HT-29 (cell line): Measurements from ENCODE around the gene ZNF514. TPM values are rescaled to one million over a fixed set of nuclear protein-coding genes. Genes with fewer than 3 reads are reported as not detected.
A peak's percentile ranks its signal among the peaks of the same experiment; 100 is the strongest.

Source experiments
- DNase-seq: peaks from one replicate; pipeline ENCODE4 v3.0.0-alpha.2; 2015; ENCODE audit warnings: low spot score
- total RNA-seq: library from RNA; depleted of rRNA; stranded (reverse); fragments of >200 nt; shearing (Covaris generic); gene quantifications from 2 replicates; pipeline ENCODE4 v1.2.3, GENCODE V29; 2014; rRNA removed

ZNF514 gene
- total RNA-seq, result 5.4 and 5.6 TPM in 2 replicates

DNA sequence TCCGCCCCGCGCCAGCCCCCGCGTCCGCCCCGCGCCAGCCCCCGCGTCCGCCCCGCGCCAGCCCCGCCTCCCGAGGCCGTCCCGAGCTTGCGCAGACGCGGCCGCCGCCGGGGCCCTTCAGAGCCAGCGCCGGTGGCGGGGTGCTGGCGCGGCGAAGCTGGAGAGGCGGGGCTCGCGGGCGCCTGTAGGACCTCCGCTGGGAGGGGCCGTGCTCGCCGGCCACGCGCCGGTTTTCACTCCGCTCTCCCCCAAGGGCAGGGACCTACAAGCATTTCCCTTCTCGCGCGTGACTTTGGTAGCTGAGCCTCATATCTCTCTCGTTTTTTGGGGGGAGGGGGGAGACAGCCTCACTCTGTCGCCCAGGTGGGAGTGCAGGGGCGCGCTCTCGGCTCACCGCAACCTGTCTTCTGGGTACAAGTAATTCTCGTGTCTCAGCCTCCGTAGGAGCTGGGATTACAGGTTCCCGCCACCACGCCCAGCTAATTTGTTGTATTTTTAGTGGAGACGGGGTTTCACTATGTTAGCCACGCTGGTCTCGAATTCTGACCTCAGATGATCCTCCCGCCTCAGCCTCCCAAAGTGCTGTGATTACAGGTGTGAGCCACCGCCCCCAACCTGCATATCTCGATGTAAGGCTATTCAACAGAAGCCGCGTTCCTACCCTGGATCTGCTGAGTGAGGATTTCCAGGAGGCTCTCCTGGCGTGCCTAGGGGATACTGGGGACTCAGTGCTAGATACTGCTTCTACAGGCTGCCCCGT is at the start of gene ZNF514:
TSS of gene ZNF514 (minus strand) at position 159 of the 760 bp plus-strand sequence. CDS start 6,595 bp downstream, outside the sequence.
- peak; percentile 64 for DNase-seq

DNA sequence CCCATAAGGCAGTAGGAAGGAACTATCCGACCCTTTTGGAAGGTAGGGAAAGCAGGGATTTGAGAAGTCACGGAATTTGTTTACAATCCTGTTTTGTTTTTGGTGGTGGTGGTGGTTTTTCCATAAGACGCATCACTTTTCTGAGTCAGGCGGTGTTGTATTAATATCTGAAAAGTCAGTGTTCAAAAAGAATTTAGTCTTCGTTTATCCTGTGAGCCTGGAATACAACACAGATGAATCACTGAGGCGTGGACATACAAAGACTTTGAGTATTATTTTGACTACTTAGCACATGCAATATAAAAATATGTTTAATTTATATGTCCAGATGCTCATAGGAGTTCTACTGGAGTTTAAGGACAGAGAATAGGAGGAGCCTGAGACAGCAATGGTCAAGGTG is 48.5 kb upstream of the ZNF514 start:
- no peak for DNase-seq

DNA sequence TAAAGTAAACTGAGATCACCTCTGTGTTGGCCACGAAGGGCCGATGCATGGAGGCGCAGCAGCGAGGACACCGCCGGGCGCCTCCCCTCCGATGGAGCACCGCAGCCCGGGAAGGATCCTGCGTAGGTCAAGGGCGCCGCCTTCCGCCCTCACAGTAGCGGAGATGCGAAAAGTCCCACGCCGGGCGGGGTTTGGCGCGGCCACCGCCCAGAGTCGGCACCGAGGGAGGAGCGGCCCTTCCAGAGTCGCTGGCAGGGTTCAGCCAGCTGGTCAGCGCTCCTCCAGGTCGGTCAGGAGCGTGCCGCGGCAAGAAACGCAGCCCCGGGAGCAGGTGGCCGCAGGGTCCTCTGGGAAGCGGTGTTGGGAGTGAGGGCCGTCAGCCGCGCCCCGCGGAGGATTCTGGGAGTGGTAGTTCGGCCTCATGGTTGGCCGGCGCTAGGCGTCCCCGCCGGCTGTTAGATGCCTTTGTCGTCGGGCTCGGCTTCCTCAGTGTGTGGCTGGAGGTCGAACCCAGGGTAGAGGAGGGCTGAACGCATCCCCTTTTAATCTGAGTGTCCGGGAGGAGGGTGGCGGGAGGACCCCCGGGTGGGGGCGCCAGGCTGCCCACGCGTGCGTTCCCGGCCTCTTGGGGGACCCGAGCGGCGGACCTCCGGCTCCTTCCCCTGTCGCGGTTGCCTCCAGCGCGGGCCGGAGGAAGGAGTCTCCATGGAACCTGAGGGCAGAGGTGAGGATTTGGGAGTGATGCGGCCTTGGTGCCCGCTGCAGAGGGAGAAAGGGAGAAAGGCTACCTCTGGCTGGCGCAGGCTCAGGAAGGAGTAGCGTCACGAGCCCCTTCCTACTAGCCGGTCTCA is 47.7 kb upstream of the ZNF514 start, which contains the start of gene ZNF892:
TSS of gene ZNF892 (plus strand) at position 411 of the 851 bp plus-strand sequence. CDS start at position 706, 295 bp downstream.
- DNase-seq, result no peak

DNA sequence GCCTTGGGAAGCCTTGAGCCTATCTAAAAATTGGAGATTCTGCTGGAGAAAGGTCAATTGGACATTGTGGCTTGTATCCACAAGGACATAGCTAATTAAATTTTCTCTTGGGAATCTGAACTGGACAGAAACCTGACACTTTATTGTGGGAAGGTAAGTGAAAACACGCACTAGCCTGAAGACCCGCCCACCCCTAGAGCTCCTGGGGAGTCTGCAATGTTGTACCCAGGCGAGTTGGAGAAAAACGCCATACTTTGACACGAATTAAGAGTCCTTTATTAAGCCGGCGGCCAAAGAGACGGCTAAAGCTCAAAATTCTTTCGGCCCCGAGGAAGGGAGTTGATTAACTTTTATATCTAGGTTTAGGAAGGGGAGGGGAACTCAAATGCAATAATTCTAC is 46.4 kb upstream of the ZNF514 start:
- no peak for DNase-seq

DNA sequence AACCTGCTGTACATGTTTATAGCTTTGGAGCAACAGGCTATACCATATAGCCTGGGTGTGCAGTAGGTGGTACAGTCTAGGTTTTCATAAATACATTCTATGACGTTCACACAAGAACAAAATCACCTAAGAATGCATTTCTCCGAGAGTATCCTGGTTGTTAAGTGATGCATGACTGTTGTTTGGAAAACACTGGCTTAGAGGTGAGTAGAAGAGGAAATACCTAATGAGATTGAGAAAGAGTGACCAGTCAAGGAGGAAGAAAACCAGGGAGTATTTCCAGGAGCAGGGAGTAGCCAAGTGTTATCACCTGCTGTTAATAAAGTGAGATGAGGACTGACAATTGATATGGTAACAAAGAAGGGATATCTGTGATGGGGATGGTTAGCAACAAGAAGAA is 44.7 kb upstream of the ZNF514 start:
- no peak for DNase-seq

DNA sequence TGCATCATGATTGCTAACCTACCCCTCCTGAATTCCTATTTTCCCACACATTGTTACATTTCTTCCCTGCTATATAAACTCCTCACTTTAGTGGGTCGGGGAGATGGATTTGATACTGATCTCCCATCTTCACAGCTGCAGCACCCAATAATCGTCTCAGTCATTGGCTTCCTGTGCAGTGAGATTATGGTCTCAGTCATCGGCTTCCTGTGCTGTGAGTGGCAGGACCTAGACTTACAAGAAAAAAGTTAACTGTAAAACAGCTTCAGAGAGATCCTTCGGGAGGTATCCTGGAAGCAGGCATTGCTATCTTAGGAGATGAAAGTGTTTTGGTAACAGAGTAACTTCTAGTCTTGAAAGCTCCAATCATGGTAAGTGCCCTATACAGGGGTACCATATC is 44.3 kb upstream of the ZNF514 start:
- DNase-seq, result no peak

DNA sequence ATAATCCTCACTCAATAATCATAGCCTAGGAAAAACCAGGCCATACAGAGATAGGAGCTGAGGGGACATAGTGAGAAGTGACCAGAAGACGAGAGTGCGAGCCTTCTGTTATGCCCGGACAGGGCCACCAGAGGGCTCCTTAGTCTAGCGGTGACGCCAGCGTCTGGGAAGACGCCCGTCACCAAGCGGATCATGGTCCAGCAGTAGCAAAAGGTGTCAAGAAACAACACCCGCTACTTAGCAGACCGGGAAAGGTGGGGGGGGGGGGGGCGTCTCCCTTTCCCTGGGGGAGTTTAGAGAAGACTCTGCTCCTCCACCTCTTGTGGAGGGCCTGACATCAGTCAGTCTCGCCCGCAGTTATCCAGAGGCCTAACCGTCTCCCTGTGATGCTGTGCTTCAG is 33.3 kb upstream of the ZNF514 start:
- peak; percentile 33 for DNase-seq

DNA sequence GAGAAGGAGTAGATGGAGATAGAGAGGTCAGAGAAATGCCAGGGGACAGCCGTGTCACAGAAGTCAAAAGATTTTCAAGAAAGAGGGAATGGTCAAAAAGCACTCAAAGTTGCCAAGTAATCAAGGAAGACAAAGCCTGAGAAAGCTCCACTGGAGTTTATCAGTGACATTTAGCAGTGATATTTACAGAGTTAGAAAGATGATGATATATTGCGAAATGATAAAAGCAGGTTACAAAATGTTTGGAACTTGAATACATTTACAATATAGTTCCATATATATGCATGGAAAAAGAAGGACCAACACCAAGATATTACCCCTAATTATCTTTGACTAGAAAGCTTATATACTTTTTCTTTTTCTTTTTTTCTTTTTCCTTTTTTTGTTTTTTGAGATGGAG is 26.3 kb upstream of the ZNF514 start:
- DNase-seq, result no peak

DNA sequence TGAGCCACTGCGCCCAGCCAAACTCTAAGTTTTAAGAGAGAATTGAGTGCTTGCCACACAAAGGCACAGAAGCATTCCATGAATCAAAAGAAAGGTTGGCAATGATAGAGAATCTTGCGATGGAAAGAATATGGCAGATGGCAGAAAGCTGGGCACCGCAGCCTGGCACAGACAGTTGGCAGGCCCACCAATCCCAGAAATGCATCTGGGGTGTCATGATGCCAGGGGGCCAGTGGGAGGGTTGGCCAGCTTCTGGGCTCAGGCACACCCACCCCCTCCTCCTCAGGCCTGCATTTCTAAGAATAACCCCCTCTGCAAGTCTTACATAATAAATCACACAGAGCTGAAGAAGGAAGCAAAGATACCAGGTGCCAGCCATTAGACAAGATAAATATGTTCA is 25.5 kb upstream of the ZNF514 start:
- no peak for DNase-seq

DNA sequence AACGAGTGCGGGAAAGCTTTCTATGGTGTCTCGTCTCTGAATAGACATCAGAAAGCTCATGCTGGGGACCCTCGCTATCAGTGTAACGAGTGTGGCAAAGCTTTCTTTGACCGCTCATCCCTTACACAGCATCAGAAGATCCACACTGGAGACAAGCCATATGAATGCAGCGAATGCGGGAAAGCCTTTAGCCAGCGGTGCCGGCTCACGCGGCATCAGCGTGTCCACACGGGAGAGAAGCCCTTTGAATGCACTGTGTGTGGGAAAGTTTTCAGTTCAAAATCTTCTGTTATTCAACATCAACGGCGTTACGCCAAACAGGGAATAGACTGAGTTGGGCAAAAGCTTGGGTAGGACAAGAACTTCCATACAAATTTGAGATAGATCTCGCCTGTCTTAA is 22.1 kb upstream of the ZNF514 start:
- no peak for DNase-seq

DNA sequence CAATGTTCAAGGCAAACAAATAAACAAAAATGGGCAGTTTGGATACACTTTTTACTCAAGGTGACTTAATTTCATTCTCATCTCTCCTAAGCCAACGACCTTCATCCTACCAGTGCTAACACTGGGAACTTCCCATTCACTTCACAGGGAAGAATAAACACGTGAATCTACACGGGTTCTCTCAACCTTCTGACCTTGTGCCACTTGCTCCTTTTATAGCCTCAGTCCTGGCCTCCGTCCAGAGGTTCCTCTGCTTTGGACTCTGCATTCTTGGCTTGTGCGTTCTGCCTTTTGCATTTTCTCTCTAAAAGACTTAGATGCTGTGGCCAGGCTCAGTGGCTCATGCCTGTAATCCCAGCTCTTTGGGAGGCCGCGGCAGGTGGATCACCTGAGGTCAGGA is 19.8 kb upstream of the ZNF514 start:
- DNase-seq, result no peak

DNA sequence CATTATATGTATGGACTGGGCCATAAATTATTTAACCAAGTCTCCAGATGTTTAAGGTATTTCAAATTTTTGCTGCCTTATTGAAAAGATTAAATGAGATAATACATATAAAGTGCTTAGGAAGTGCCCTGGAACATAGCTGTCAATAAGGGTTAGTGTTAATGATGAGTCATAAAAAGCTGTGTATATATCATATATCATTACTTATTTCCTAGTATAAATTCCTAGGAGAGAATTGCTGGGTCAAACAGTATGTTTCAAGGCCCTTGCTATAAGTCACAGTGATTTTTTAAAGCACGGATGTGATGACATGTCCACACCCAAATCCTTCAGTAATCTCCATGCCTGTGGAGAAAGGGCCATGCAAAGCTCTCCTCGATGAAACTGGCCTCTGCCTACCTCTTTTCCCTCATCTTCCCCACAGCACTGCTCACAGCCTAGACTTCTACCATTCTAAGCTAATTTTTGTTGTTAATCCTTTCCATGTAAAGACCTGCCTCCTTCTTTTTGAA is 14.4 kb upstream of the ZNF514 start:
- DNase-seq, result no peak

DNA sequence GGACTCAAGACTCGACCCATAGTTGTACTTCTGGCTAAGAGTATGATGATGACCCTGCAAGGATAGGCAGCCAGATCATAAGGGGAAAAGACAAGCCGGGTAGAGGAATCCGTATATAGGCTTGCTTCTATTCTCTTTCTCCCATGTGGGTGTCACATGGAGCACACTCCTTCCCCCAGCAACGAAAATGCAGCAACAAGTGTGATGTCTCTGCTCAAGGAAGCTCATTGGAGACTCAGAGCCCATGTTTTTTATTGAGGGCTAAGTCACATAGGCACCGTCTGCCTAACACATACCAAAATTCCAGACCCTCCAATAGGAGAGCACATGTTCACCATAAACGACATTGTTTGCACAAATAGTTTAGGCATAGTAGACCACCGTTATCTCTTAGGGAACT is 12.3 kb upstream of the ZNF514 start:
- DNase-seq, result no peak

DNA sequence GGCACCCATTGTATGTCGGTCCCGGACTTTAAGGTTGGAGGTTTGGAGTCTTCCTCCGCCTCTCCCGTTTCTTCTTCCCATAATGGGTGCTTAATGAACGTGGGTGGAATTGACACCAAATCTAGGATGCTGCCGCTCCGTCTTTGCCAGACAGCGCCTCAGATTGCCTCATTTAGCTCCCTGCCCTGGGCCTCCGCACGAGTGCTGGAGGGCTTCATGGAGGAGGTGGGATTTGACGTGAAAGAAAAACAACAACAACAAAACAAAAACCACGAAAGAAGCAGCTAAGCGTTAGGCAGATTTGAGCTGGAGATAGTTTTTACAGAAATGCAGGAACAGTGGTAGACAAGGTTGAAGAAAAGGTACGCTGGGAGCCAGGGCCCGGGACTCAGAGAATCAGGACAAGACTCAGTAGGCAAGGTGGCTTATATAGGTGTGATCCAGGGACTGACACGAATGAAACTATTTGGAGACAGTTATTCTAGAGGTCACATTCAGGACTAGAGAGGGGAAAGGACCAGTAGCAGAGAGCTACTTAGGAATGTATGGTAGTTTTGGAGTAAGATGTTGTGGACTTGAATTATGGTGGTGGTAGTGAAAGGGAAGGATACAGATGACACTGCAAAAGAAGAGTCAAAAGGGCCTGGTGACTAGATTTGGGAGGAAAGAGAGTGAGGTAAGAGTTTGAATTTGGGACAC is 6.6 kb upstream of the ZNF514 start:
- DNase-seq, result no peak

DNA sequence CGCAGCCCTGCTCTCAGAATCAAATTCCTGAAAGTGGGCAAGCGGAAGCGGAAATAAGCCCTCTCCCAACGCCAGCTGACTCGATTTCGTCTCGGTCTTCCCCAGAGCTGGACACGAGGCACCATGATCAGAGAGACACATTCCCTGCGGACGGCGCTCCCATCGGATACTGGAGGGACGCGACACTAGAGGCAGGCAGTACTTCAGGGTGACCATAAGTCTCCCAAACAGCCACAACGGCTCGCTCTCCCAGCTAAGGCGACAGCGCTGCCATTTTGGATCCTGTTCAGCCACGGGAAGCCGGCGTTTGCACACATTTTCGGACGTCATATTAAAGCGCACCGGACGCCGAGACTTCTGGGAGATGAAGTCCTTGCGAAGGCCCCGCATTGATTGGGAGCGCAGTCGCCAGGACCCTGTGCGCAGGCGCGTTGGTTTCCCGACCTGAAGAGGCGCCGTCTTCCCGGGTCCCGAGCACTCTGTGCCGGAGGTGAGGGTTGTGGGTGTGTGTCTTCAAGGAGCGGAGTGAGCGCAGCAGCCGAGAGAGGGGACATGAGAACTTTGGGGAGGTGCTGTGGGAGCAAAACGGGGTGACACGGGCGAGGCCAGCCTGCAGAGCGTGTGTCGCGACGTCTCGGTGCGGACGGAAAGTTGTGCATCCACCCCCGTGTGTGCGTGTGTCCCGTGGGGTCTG is 5.9 kb upstream of the ZNF514 start, which contains the start of gene ZNF2:
TSS of gene ZNF2 (plus strand) at position 439 of the 694 bp plus-strand sequence. CDS start 10,418 bp downstream, outside the sequence.
- DNase-seq, result peak; percentile 97

DNA sequence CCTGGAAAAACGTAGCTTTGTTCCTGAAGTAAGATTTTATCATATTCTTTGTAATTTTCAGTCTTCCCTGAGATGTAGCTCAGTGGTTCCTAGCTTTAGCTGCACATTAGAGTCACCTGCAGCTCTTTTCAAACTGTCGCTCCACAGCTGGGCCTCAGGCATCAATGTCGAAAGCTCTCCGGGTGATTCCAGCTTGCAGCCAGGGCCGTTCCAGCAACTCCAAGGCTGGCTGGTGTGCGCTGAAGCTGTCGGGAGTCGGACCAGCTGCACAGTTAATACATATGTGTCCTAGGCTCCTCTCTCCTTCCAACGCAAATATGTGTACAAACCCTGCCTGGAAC is 5.4 kb upstream of the ZNF514 start:
- DNase-seq, result no peak

DNA sequence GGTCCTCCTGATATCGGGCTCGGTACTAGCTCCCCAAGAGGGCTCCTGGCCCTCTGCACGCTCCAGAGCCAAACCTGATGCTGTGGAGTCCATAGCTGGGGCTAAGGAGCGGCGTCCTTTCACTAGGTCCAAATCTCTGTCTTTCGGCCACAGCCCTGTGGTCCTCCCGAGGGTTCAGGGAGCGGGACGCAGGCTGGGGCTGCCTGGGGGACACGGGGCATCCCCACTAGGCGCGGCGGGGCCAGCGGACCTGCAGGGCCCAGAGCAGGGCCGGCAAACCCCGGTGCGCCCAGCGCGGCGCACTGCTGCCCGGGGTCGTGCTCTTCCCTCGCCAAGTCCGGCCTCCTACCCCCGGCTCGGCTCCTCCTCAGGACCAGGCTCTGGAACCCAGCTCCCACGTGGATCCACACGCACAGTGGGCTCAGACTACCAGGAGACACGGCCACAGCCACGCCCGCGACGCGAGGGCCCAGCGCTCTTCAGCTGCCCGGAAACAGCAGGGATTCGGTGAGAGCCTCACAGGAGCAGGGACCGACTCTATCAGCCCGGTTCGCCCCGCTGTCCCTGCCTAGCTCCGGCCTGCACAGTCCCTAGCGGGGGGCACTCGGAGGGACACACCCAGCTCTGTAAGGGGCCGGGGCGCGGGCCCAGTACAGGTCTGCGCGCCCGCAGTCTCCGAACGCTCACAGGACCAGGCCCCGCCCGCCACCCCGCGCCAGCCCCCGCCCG is 593 bp downstream of the ZNF514 start:
- DNase-seq, result peak; percentile 33

DNA sequence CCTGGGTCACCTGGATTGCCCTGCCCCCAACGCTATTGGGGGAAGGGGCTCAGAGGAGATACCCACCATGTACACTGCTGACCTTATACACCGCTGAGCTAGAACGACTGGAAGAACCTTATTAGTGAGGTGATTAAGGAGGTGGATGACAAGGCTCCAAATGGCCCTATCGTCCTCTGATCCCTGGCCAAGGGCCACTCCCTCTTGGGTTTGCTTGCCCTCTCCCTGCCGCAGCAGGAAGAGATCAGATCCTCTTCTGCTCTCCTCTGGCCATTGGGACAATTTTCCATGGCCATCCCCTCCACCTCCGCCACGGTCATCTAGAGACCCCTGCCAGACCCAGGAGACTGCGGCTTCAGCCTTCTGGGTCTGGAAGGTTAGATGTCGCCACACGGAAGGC is 1.2 kb downstream of the ZNF514 start:
- DNase-seq, result no peak

DNA sequence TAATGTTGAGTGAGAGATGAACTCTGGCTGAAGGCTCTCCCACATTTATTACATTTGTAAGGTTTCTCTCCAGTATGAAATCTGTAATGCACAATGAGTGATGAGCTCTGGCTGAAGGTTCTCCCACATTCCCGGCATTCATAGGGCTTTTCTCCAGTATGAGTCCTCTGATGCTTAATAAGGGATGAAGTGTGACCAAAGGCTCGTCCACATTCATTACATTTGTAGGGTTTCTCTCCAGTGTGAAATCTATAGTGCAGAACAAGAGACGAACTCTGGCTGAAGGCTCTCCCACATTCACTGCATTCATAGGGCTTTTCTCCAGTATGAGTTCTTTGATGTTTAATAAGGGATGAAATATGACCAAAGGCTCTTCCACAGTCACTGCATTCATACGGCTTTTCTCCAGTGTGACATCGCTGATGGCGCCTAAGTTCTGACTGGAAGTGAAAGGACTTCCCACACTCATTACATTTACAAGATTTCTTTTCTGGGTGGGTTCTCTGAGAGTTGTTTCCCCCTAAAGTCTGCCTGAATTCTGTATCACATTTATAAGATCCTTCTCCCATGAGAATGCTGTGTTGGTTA is 10.2 kb downstream of the ZNF514 start:
- DNase-seq, result no peak

DNA sequence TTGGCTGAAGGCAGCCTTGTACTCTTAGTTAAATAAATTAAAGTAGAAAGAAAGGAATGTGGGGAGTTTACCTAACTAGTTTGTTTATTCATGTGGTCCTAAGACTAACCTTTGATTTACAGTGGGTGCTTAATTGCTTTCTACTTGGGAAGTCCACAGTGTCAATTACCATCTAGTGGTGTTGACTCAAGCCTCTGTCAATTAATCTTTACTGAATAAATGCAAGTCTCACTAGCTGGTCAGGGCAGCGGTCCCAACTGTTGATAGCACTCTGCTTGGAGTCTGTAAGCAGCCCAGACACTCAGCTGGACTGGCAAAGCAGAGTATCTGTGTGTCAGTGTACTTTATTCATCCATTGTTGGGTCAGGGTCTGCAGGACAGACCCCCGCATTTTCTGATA is 15.8 kb downstream of the ZNF514 start:
- no peak for DNase-seq
